GM23338 (cell line): Measurements from ENCODE around the gene LONRF3. TPM values are rescaled to one million over a fixed set of nuclear protein-coding genes. Genes with fewer than 3 reads are reported as not detected.

Source experiments
- ATAC-seq: fragments of 200-7000 bp; cut with Tn5 transposase; 3 replicates; pipeline ENCODE4 v1.9.1; 2020
- DNase-seq: peaks from one replicate; pipeline ENCODE4 v3.0.0-alpha.2; 2015; ENCODE audit warnings: low spot score
- H2AFZ ChIP-seq: fragments of 200-600 bp; sonication (generic); 2 replicates; pipeline ENCODE4 v1.8.0; 2016; ENCODE audit warnings: antibody characterized with exemption, mild to moderate bottlenecking, moderate library complexity
- H3F3A ChIP-seq: fragments of 200-600 bp; sonication (generic); replicated peaks from 2 replicates; pipeline ENCODE4 v1.8.0; 2017; ENCODE audit warnings: antibody characterized with exemption, mixed run types, low read depth
- H3K27ac ChIP-seq: fragments of 200-600 bp; sonication (generic); 2 replicates; pipeline ENCODE4 v1.6.1; 2016; ENCODE audit warnings: low read depth
- H3K27me3 ChIP-seq: fragments of 200-600 bp; sonication (generic); 2 replicates; pipeline ENCODE4 v1.8.0; 2016; ENCODE audit warnings: mild to moderate bottlenecking, mixed run types, moderate library complexity; ENCODE audit not compliant: insufficient read depth
- H3K36me3 ChIP-seq: fragments of 200-600 bp; sonication (generic); 2 replicates; pipeline ENCODE4 v1.8.0; 2016; ENCODE audit warnings: mild to moderate bottlenecking; ENCODE audit not compliant: insufficient read depth
- H3K4me1 ChIP-seq: fragments of 200-600 bp; sonication (generic); 2 replicates; pipeline ENCODE4 v1.8.0; 2016; ENCODE audit warnings: mild to moderate bottlenecking, moderate library complexity; ENCODE audit not compliant: insufficient read depth
- H3K4me2 ChIP-seq: fragments of 200-600 bp; sonication (generic); 2 replicates; pipeline ENCODE4 v1.7.1; 2017; ENCODE audit warnings: mixed run types
- H3K4me3 ChIP-seq: fragments of 200-600 bp; sonication (generic); 2 replicates; pipeline ENCODE4 v1.6.1; 2016; ENCODE audit warnings: mixed run types
- H3K79me2 ChIP-seq: fragments of 200-600 bp; sonication (generic); replicated peaks from 2 replicates; pipeline ENCODE4 v1.8.0; 2017; ENCODE audit warnings: mild to moderate bottlenecking; ENCODE audit not compliant: insufficient read depth
- H3K9me2 ChIP-seq: fragments of 200-600 bp; sonication (generic); 2 replicates; pipeline ENCODE4 v1.8.0; 2017; ENCODE audit not compliant: insufficient read depth
- H4K20me1 ChIP-seq: fragments of 200-600 bp; sonication (generic); replicated peaks from 2 replicates; pipeline ENCODE4 v1.8.0; 2017; ENCODE audit warnings: mild to moderate bottlenecking; ENCODE audit not compliant: insufficient read depth
- H3K27ac Mint-ChIP-seq: 2 replicates; pipeline ENCODE4 v1.8.0; 2020; ENCODE audit warnings: inconsistent platforms, mild to moderate bottlenecking, moderate library complexity, mixed read lengths
- H3K27me3 Mint-ChIP-seq: 3 replicates; pipeline ENCODE4 v1.8.0; 2022; ENCODE audit warnings: low read depth, mild to moderate bottlenecking, moderate library complexity, mixed read lengths, inconsistent platforms; ENCODE audit not compliant: insufficient read depth, poor library complexity
- H3K36me3 Mint-ChIP-seq: 3 replicates; pipeline ENCODE4 v1.8.0; 2021; ENCODE audit warnings: low read depth, mild to moderate bottlenecking, inconsistent platforms, moderate library complexity, mixed read lengths
- H3K4me1 Mint-ChIP-seq: 3 replicates; pipeline ENCODE4 v1.8.0; 2020; ENCODE audit warnings: mild to moderate bottlenecking, inconsistent platforms, mixed read lengths
- H3K4me3 Mint-ChIP-seq: 3 replicates; pipeline ENCODE4 v1.8.0; 2021; ENCODE audit warnings: moderate library complexity, mild to moderate bottlenecking, inconsistent platforms, mixed read lengths
- H3K9me3 Mint-ChIP-seq: 3 replicates; pipeline ENCODE4 v1.8.0; 2020; ENCODE audit warnings: moderate library complexity, mild to moderate bottlenecking, inconsistent platforms, mixed read lengths
- EZH2 ChIP-seq: fragments of 200-600 bp; sonication (generic); IDR thresholded peaks from one replicate; pipeline ENCODE4 v1.8.0; 2017; ENCODE audit warnings: antibody characterized with exemption, mild to moderate bottlenecking, low read depth; ENCODE audit not compliant: unreplicated experiment
- NANOG ChIP-seq: IDR thresholded peaks from 2 replicates; pipeline ENCODE4 v1.6.1; 2016; ENCODE audit warnings: antibody characterized with exemption, borderline replicate concordance
- ZNF331 ChIP-seq: fragments of 250-450 bp; sonication (Bioruptor Pico); IDR thresholded peaks from 2 replicates; pipeline ENCODE4 v1.5.0; 2020; ENCODE audit warnings: low read depth, mild to moderate bottlenecking, moderate library complexity
- ZNF462 ChIP-seq: fragments of 250-450 bp; sonication (Bioruptor Pico); IDR thresholded peaks from 2 replicates; pipeline ENCODE4 v1.5.0; 2020; ENCODE audit warnings: mild to moderate bottlenecking, moderate library complexity
- polyA plus RNA-seq: library from polyadenylated mRNA; unstranded; fragments of >200 nt; fragmentation: Nextera tagmentation; extraction: Ambion mirVana; gene quantifications from 2 replicates; pipeline ENCODE4 v1.2.1, GENCODE V29; 2016
- total RNA-seq: library from RNA; depleted of rRNA; stranded (reverse); fragments of >200 nt; shearing (Covaris generic); gene quantifications from 2 replicates; pipeline ENCODE4 v1.2.3, GENCODE V29; 2014

Gene LONRF3
- total and polyA plus RNA-seq, 2 experiments from 2014 or later, result 0.10 TPM; not detected in 1

- H4K20me1 ChIP-seq, result no peaks in the 10 kb centered on the region
- peaks cover 95% of the 10 kb centered on the region for H3K27me3 Mint-ChIP-seq
- TF ChIP-seq ZNF331, result no peak
- TF ChIP-seq EZH2, result peak; percentile 59
- no peak overlapping the region for H3K4me3 Mint-ChIP-seq
- DNase-seq, result no peak
- H3K36me3 ChIP-seq, result no peaks in the 10 kb centered on the region
- no peak overlapping the region for H3K27ac Mint-ChIP-seq
- H3K27ac ChIP-seq, result no peak overlapping the region
- no peaks in the 10 kb centered on the region for H3F3A ChIP-seq
- no peak overlapping the region for H2AFZ ChIP-seq
- H3K4me1 ChIP-seq, result no peaks in the 10 kb centered on the region
- H3K9me2 ChIP-seq, result no peaks in the 10 kb centered on the region
- no peaks in the 10 kb centered on the region for H3K36me3 Mint-ChIP-seq
- H3K4me3 ChIP-seq, result 0 out of 2 replicates have a peak overlapping the region, but pooled peaks have one; percentile 50
- peaks cover 100% of the 10 kb centered on the region for H3K27me3 ChIP-seq
- no peaks in the 10 kb centered on the region for H3K9me3 Mint-ChIP-seq
- no peak overlapping the region for H3K4me2 ChIP-seq
- peaks cover 9% of the 10 kb centered on the region for H3K4me1 Mint-ChIP-seq
- ATAC-seq, result no peak
- H3K79me2 ChIP-seq, result no peaks in the 10 kb centered on the region
These were observed 880 bp upstream of the LONRF3 start for GRCh38 chrX:118973389-118974087.

- H3K4me3 ChIP-seq, result peak overlapping the region; percentile 50
- ATAC-seq, result peak; percentile 34
- H3K4me1 ChIP-seq, result no peaks in the 10 kb centered on the region
- Mint-ChIP-seq H3K9me3 (no peaks in the 10 kb centered on the region), H3K4me3 (peak overlapping the region; percentile 66), H3K27me3 (peaks cover 92% of the 10 kb centered on the region), H3K36me3 (no peaks in the 10 kb centered on the region), H3K27ac (no peak overlapping the region), H3K4me1 (peaks cover 9% of the 10 kb centered on the region)
- peak; percentile 60 for DNase-seq
- peaks cover 100% of the 10 kb centered on the region for H3K27me3 ChIP-seq
- no peaks in the 10 kb centered on the region for H4K20me1 ChIP-seq
- no peaks in the 10 kb centered on the region for H3K79me2 ChIP-seq
- no peaks in the 10 kb centered on the region for H3K9me2 ChIP-seq
- H3F3A ChIP-seq, result no peaks in the 10 kb centered on the region
- H3K36me3 ChIP-seq, result no peaks in the 10 kb centered on the region
- H3K4me2 ChIP-seq, result peak overlapping the region; percentile 74
- H2AFZ ChIP-seq, result 0 out of 2 replicates have a peak overlapping the region, but pooled peaks have one; percentile 23
- TF ChIP-seq EZH2 (peak; percentile 47), NANOG (no peak)
- no peak overlapping the region for H3K27ac ChIP-seq
These were observed 672 bp downstream of the LONRF3 start for GRCh38 chrX:118974908-118975671.

GRCh38 chrX:118975831-118976598 lies 1.6 kb downstream of the LONRF3 start:
- H3K4me1 Mint-ChIP-seq, result peaks cover 9% of the 10 kb centered on the region
- H3K27ac Mint-ChIP-seq, result no peak overlapping the region
- H3K27ac ChIP-seq, result no peak overlapping the region
- H3F3A ChIP-seq, result no peaks in the 10 kb centered on the region
- ATAC-seq (peak; percentile 8), DNase-seq (peak; percentile 32)
- TF ChIP-seq ZNF462 (CRISPR knock-in tag), result no peak
- TF ChIP-seq EZH2, result peak; percentile 76
- no peaks in the 10 kb centered on the region for H3K9me3 Mint-ChIP-seq
- H3K79me2 ChIP-seq, result no peaks in the 10 kb centered on the region
- H3K27me3 ChIP-seq, result peaks cover 100% of the 10 kb centered on the region
- H3K4me2 ChIP-seq, result peak overlapping the region; percentile 74
- no peaks in the 10 kb centered on the region for H3K9me2 ChIP-seq
- peak overlapping the region; percentile 66 for H3K4me3 Mint-ChIP-seq
- no peaks in the 10 kb centered on the region for H3K36me3 Mint-ChIP-seq
- no peaks in the 10 kb centered on the region for H3K4me1 ChIP-seq
- no peaks in the 10 kb centered on the region for H3K36me3 ChIP-seq
- no peaks in the 10 kb centered on the region for H4K20me1 ChIP-seq
- H3K27me3 Mint-ChIP-seq, result peaks cover 86% of the 10 kb centered on the region
- H2AFZ ChIP-seq, result no peak overlapping the region
- H3K4me3 ChIP-seq, result peak overlapping the region; percentile 50
